OCI-LY7 (cell line): ENCODE data around the gene TJP2. TPM values are rescaled to one million over a fixed set of nuclear protein-coding genes. Genes with fewer than 3 reads are reported as not detected.

ENCODE experiments used
- BruUV-seq: library from RNA; stranded (reverse); fragments of 400-500 nt; replicated peaks from 2 replicates; lab custom pipeline; 2021; lab: Mats Ljungman, UMichigan
- CTCF ChIA-PET: fragments of 300-600 bp; sonication (Branson Sonifier 250); formaldehyde crosslinking; loops from one replicate; lab custom pipeline; 2022; ENCODE audit warnings: antibody characterized with exemption; ENCODE audit not compliant: unreplicated experiment; lab: Charles Lee
- POLR2A ChIA-PET: fragments of 300-600 bp; sonication (Branson Sonifier 250); formaldehyde crosslinking; loops from one replicate; lab custom pipeline; 2022; ENCODE audit warnings: antibody characterized with exemption; lab: Charles Lee
- DNase-seq: peaks from one replicate; pipeline ENCODE4 v3.0.0-alpha.2; 2015; ENCODE audit warnings: low spot score
- H2AFZ ChIP-seq: fragments of 200-600 bp; sonication (generic), shearing (Covaris generic); 2 replicates; pipeline ENCODE4 v1.6.1; 2014; ENCODE audit warnings: mild to moderate bottlenecking, antibody characterized with exemption, low read length, moderate library complexity
- H3K27ac ChIP-seq: fragments of 200-600 bp; sonication (generic); 2 replicates; pipeline ENCODE4 v1.5.1; 2014; ENCODE audit warnings: mixed run types, low read depth, mild to moderate bottlenecking, moderate library complexity, low read length, inconsistent platforms; ENCODE audit not compliant: poor library complexity, severe bottlenecking
- H3K36me3 ChIP-seq: fragments of 200-600 bp; sonication (generic); 2 replicates; pipeline ENCODE4 v1.6.1; 2014; ENCODE audit warnings: mild to moderate bottlenecking, antibody characterized with exemption, low read length, moderate library complexity, mixed read lengths; ENCODE audit not compliant: insufficient read depth
- H3K4me1 ChIP-seq: fragments of 200-600 bp; sonication (generic); 2 replicates; pipeline ENCODE4 v1.5.1; 2014; ENCODE audit warnings: mild to moderate bottlenecking, low read length; ENCODE audit not compliant: insufficient read depth, poor library complexity, severe bottlenecking
- H3K4me2 ChIP-seq: fragments of 200-600 bp; sonication (generic); 2 replicates; pipeline ENCODE4 v1.6.1; 2014; ENCODE audit warnings: mild to moderate bottlenecking, low read length
- H3K4me3 ChIP-seq: fragments of 200-600 bp; sonication (generic); 2 replicates; pipeline ENCODE4 v1.5.1; 2014; ENCODE audit warnings: mild to moderate bottlenecking, low read depth, low read length; ENCODE audit not compliant: poor library complexity, severe bottlenecking
- H3K79me2 ChIP-seq: fragments of 200-600 bp; sonication (generic); 2 replicates; pipeline ENCODE4 v1.6.1; 2016; ENCODE audit warnings: low read depth, mild to moderate bottlenecking, low read length, moderate library complexity, mixed read lengths; ENCODE audit not compliant: insufficient read depth
- H3K9me2 ChIP-seq: fragments of 200-600 bp; sonication (generic); 2 replicates; pipeline ENCODE4 v1.6.1; 2016; ENCODE audit warnings: mild to moderate bottlenecking, low read length, mixed read lengths; ENCODE audit not compliant: insufficient read depth
- H3K9me3 ChIP-seq: fragments of 200-600 bp; sonication (generic); 2 replicates; pipeline ENCODE4 v1.6.1; 2014; ENCODE audit warnings: mild to moderate bottlenecking, mixed run types, low read length, mixed read lengths
- H4K20me1 ChIP-seq: fragments of 200-600 bp; sonication (generic); 2 replicates; pipeline ENCODE4 v1.6.1; 2014; ENCODE audit warnings: mild to moderate bottlenecking, antibody characterized with exemption, low read length, moderate library complexity, mixed read lengths; ENCODE audit not compliant: insufficient read depth
- EZH2phosphoT487 ChIP-seq: fragments of 200-600 bp; sonication (generic); IDR thresholded peaks from 2 replicates; pipeline ENCODE4 v1.6.1; 2018; ENCODE audit warnings: low read depth, borderline replicate concordance, mild to moderate bottlenecking, mixed run types, antibody characterized with exemption, low read length, moderate library complexity, mixed read lengths
- intact Hi-C: fragments of 100-400 bp; cut with micrococcal nuclease; formaldehyde crosslinking; loops from one replicate; pipeline ENCODE4 v1.10.0; 2022; ENCODE audit not compliant: unreplicated experiment
- total RNA-seq, 2 experiments: library from RNA; depleted of rRNA in 1 of 2; stranded (reverse); fragments of >200 nt in 1 of 2; shearing (Covaris generic) in 1 of 2; gene quantifications; 2 replicates each; pipeline ENCODE4 v1.2.3, GENCODE V29; 2014 to 2022
- TF ChIP-seq, protein P1 (sequence below): fragments of 200-600 bp; sonication (generic); conservative IDR thresholded peaks from 2 replicates; pipeline ENCODE4 v1.5.1; 2014; ENCODE audit warnings: mild to moderate bottlenecking, antibody characterized with exemption, low read length, moderate library complexity, mixed read lengths

Gene TJP2
- total RNA-seq, 2 experiments from 2014 or later: 15.1 to 18.0 TPM

DNA sequence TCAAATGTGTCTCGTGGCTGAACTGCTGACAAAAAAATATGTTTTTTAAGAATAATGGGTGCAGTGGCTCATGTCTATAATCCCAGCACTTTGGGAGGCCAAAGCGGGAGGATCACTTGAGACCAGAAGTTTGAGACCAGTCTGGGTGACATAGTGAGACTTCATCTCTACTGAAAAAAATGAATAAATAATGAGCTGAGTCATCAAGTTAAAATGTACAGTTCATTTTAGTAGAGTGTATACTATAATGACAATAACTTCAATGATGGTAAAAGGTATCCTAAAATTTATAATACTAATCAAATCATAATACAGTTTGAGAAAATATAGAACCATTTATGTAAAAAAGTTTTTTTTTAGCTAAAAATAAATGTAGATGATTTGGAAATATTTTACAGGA is 37.9 kb upstream of the TJP2 start:
- CTCF ChIA-PET: no interaction called here
- H3K27ac ChIP-seq: no peak overlapping the region
- H3K4me1 ChIP-seq: no peaks in the 10 kb centered on the region
- H3K36me3 ChIP-seq: no peaks in the 10 kb centered on the region
- H3K4me2 ChIP-seq: no peak overlapping the region
- H2AFZ ChIP-seq: no peak overlapping the region
- H3K4me3 ChIP-seq: no peak overlapping the region
- H4K20me1 ChIP-seq: no peaks in the 10 kb centered on the region
- intact Hi-C loops: no loop called here
- DNase-seq: no peak
- H3K9me2 ChIP-seq: no peaks in the 10 kb centered on the region
- no TSS peak for BruUV-seq
- TF ChIP-seq, protein P1, sequence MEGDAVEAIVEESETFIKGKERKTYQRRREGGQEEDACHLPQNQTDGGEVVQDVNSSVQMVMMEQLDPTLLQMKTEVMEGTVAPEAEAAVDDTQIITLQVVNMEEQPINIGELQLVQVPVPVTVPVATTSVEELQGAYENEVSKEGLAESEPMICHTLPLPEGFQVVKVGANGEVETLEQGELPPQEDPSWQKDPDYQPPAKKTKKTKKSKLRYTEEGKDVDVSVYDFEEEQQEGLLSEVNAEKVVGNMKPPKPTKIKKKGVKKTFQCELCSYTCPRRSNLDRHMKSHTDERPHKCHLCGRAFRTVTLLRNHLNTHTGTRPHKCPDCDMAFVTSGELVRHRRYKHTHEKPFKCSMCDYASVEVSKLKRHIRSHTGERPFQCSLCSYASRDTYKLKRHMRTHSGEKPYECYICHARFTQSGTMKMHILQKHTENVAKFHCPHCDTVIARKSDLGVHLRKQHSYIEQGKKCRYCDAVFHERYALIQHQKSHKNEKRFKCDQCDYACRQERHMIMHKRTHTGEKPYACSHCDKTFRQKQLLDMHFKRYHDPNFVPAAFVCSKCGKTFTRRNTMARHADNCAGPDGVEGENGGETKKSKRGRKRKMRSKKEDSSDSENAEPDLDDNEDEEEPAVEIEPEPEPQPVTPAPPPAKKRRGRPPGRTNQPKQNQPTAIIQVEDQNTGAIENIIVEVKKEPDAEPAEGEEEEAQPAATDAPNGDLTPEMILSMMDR: no peak
- no peak for TF ChIP-seq EZH2phosphoT487
- POLR2A ChIA-PET: interaction anchor here (0.6 to 0.8 kb wide), 3 partner anchors 26 to 77 kb away, joined by 3 to 4 read pairs (median 3); no protein-coding TSS in a partner anchor
- H3K79me2 ChIP-seq: no peaks in the 10 kb centered on the region
- no peaks in the 10 kb centered on the region for H3K9me3 ChIP-seq

DNA sequence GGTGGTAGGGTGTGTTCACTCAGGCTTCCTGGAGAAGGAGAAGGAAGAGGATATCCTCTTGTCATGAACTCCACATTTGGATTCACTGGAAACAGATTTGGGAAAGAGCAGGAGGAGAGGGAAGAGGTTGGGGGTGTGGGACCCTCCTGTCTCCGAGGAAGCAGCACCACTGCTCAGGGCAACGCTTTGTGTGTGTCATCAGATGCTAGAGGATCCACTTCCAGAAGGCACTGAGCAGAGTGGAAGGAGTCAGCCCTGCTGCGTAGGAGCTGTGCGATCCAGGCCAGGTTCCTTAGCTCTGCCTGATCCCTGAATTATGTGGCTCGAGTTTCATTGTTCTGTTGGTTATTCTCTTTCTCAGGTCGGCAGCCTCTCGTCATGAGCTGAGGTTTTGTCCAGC is 37.3 kb upstream of the TJP2 start:
- intact Hi-C loops: no loop called here
- no peaks in the 10 kb centered on the region for H3K9me3 ChIP-seq
- H4K20me1 ChIP-seq: no peaks in the 10 kb centered on the region
- no peaks in the 10 kb centered on the region for H3K9me2 ChIP-seq
- no peak for TF ChIP-seq EZH2phosphoT487
- H3K4me2 ChIP-seq: no peak overlapping the region
- H3K79me2 ChIP-seq: no peaks in the 10 kb centered on the region
- H2AFZ ChIP-seq: no peak overlapping the region
- ChIA-PET CTCF (no interaction called here), POLR2A (interaction anchor here (0.6 to 0.8 kb wide), 4 partner anchors 26 to 77 kb away, joined by 3 to 4 read pairs (median 3); no protein-coding TSS in a partner anchor)
- H3K36me3 ChIP-seq: no peaks in the 10 kb centered on the region
- no peak for DNase-seq
- no peaks in the 10 kb centered on the region for H3K4me1 ChIP-seq
- H3K4me3 ChIP-seq: no peak overlapping the region
- H3K27ac ChIP-seq: no peak overlapping the region
- BruUV-seq: no TSS peak

DNA sequence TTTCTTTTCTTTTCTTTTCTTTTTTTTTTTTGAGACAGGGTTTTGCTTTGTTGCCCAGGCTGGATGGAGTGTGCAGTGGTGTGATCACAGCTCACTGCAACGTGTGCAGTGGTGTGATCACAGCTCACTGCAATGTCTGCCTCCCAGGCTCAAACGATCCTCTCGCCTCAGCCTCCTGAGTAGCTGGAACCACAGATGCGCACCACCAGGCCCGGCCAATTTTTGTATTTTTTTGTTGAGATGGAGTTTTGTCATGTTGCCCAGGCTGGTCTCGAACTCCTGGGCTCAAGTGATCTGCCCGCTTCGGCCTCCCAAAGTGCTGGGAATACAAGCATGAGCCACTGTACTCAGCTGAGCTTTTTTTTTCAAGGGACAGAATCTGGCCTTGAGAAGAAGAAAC is 36.8 kb upstream of the TJP2 start:
- no peak overlapping the region for H3K4me3 ChIP-seq
- no peak overlapping the region for H3K27ac ChIP-seq
- H3K9me2 ChIP-seq: no peaks in the 10 kb centered on the region
- H4K20me1 ChIP-seq: no peaks in the 10 kb centered on the region
- ChIA-PET POLR2A (interaction anchor here (0.6 to 0.8 kb wide), 2 partner anchors 42 to 55 kb away, joined by 3 read pairs; no protein-coding TSS in a partner anchor), CTCF (no interaction called here)
- no peaks in the 10 kb centered on the region for H3K36me3 ChIP-seq
- H3K4me2 ChIP-seq: no peak overlapping the region
- no peaks in the 10 kb centered on the region for H3K79me2 ChIP-seq
- no peak for TF ChIP-seq EZH2phosphoT487
- TF ChIP-seq, protein P1: no peak
- H3K9me3 ChIP-seq: no peaks in the 10 kb centered on the region
- no peaks in the 10 kb centered on the region for H3K4me1 ChIP-seq
- no TSS peak for BruUV-seq
- intact Hi-C loops: no loop called here
- H2AFZ ChIP-seq: no peak overlapping the region
- no peak for DNase-seq
